Nucleus accumbens (tissue), 56 donors: ENCODE measurements around the gene SPOCK2.
"Not testable (repeated sequence)": the region's sequence is repeated elsewhere in the genome, so short reads cannot be mapped to it uniquely, and the experiment has no call there.

Experiments used
- DNase-seq, 56 donors: peaks; one replicate each; lab custom pipeline; 2025; lab: John Stamatoyannopoulos, UW

Gene SPOCK2

GRCh38 chr10:72087969-72088888 is at the start of gene SPOCK2:
Gene SPOCK2 (minus strand): TSS chr10:72088551. CDS start chr10:72088328, 223 bp downstream.
- peak in 34 of 56 donors; percentile 29 to 81 (median 56) for DNase-seq

DNA sequence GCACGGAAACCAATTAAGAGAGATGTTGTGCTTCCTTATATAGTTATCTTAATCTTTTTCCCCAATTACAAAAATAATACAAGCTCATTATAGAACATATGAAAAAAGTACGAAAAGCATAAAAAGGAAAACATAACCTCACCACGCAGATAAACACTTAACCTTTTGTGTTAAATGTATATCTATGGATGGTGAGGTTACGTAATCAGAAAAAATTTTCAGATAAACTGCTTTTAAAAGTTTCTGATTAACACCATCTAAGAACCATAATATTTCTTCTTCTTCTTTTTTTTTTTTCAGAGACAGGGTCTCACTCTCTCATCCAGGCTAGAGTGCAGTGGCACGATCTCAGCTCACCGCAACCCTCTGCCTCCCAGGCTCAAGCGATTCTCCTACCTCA is 49.2 kb upstream of the SPOCK2 start:
- DNase-seq = no peak

DNA sequence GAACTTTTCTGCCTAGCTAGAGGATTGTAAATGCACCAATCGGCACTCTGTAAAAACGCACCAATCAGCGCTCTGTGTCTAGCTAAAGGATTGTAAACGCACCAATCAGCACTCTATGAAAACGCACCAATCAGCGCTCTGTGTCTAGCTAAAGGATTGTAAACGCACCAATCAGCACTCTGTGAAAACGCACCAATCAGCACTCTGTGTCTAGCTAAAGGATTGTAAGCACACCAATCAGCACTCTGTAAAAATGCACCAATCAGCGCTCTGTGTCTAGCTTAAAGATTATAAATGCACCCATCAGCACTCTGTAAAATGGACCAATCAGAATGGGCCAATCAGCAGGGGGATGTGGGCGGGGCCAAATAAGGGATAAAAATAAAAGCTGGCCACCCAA is 47.9 kb upstream of the SPOCK2 start:
- DNase-seq = not testable (repeated sequence)

DNA sequence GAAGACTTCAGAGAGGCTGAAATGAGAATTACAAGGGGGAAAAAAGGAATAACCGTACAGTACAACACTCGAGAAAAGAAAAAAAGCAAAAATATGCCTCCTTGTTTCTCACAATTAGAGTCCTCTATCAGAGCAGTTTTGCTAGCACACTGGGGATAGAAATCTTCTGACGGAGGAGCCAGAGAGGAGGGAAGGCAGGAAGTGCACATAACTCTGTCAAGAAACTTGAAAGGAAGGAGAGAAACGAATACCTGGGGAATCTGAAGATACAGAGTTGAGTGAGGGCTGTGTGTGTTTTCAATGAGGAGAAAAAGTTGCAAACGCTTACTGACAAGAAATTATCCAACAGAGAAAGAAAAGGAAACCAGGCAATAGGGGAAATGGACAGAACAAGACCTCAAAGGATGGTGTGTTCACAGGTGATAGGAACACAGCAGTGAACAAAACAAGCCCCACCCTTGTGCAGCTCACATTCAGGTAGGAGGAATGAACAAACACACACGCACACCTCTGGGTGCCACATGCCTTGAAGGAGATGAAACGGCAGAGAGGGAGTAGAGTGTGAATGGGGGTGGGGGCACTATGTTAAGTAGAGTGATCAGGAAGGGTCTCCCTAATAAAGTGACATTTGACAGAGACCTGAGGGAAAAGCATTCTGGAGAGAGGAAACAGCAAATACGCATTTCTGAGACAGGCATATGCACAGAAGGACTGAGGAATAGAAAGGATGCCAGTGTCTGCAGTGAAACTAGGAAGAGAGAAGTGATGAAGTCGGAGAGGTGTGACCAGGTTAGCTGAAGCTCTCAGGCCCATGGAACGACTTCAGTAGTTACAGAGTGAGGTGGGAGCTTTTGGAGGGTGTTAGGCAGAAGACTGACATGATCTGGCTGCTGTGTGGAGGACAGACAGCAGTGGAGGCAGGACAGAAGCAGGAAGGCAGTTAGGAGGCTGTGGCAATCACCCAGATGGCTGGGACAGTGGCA is 46.7 kb upstream of the SPOCK2 start:
- no peak for DNase-seq

GRCh38 chr10:72133517-72133916 is 45.2 kb upstream of the SPOCK2 start:
- DNase-seq = no peak

DNA sequence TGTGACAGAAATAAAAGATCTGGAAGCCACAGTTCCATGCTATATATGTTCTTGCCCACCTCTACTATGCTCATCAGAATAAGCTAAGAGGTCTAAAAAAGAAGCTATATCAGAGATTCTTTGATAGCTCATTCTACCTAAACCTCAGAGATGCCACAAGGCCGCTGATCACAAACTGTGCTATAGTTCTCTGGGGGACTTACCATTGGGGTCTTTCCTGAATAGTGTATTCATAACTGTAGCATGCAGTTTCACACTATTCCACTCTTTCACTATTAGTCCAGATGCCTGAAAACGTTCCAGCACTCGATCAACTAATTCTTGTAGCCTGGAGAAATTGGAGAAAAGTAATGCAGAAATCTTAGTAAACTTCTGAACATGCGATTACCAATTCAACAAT is 44.5 kb upstream of the SPOCK2 start:
- no peak for DNase-seq

DNA sequence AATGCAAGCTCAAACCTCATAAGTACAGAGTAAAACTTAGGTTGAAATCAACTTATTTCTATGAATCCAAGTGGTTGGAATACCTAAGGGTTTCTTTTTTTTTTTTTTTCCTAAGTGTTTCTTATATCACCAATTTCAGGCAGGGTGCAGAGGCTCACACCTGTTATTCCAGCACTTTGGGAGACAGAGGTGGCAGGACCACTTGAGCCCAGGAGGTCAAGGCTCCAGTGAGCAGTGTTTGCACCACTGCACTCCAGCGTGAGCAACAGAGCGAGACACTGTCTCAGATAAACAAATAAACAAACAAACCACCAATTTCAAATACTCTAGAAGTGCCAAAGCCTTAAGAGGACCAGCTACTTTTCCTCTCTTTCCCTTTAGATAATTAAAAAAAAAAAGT is 39.2 kb upstream of the SPOCK2 start:
- no peak for DNase-seq

- DNase-seq = no peak
These were observed 38.5 kb upstream of the SPOCK2 start for GRCh38 chr10:72126872-72127232.

DNA sequence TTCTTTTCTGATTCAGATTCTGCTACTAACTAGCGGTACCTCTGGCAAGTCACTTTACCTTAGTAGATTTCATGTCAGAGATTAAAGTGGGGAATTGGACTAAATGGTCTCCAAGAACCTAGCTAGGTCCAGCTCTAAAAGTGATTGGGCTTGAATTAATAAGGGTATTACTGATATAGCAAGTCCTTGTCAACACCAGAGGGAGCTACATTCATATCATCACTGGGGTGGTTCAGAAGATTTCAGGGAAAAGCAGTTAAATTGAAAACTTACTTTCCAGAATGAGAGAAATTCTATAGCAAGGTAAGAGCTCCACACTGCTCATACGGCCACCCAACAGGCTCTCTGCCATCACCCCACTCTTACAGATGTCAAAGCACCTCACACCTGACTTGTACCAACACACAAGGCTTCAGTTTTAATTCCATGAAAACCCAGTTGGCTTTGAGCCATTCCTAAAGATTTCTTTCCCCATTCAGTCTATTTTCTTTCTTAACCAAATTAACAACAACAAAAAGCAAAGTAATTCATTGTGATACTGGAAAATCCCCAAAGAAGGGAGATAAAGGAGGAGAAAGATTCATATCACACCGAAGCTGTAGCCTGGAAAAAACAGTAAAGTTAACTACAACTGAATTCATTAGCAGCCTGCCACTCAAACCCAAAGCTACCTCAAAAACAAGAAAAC is 38.0 kb upstream of the SPOCK2 start:
- DNase-seq = no peak

GRCh38 chr10:72124989-72125388 is 36.6 kb upstream of the SPOCK2 start:
- peak in 1 of 56 donors; percentile 23 for DNase-seq

GRCh38 chr10:72124381-72124780 is 36.0 kb upstream of the SPOCK2 start:
- DNase-seq = no peak

DNA sequence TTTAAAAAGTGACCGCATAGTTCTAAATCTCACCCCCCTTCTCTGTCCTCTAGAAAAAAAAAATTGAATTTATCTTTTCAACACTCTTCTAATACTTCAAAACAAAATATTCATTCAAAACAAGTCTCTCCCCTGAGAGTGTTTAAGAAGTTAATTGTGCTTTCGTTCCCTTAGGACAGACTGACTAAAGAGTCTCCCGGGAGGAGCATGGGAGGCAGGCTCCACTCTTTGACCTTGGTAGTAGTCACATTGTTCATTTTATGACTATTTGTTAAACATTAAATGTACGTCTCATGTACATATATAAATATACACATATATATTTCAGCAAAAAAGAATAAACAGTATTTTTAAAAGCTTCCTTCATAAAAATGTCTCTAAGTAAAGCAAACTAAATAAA is 35.3 kb upstream of the SPOCK2 start:
- no peak for DNase-seq

GRCh38 chr10:72122221-72122620 is 33.9 kb upstream of the SPOCK2 start:
- no peak for DNase-seq

DNA sequence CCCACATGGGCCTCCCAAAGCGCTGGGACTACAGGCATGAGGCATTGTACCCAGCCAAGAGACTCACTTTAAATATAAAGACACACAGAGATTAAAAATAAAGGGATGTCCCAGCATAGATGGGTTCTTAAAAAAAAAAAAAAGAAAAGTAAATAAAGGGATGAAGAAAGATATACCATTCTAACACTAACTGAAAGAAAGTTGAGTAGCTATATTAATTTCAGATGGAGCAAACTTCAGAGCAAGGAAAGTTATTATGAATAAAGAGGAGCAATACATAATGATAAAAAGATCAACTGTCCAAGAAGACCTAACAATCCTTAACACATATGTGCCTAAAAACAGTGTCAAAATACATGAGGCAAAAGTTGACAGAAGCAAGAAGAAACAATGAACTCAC is 33.0 kb upstream of the SPOCK2 start:
- no peak for DNase-seq

DNA sequence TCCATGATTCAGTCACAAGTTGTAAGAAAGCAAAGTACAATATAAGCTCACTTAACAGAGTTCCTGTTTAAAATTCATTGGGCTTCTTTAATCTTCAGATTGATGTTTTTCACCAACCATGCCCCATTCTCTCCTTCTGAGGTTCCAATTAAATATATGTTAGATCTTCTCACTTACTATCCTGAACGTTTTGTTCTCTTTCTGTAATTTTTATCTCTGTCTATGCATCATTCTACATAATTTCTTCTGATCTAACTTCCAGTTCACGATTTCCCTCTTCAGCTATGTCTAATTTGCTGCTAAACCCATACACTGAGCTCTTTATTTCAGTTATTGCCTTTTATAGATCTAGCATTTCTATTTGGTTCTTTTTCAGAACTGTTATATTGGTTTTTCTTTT is 28.0 kb upstream of the SPOCK2 start:
- DNase-seq = no peak

DNA sequence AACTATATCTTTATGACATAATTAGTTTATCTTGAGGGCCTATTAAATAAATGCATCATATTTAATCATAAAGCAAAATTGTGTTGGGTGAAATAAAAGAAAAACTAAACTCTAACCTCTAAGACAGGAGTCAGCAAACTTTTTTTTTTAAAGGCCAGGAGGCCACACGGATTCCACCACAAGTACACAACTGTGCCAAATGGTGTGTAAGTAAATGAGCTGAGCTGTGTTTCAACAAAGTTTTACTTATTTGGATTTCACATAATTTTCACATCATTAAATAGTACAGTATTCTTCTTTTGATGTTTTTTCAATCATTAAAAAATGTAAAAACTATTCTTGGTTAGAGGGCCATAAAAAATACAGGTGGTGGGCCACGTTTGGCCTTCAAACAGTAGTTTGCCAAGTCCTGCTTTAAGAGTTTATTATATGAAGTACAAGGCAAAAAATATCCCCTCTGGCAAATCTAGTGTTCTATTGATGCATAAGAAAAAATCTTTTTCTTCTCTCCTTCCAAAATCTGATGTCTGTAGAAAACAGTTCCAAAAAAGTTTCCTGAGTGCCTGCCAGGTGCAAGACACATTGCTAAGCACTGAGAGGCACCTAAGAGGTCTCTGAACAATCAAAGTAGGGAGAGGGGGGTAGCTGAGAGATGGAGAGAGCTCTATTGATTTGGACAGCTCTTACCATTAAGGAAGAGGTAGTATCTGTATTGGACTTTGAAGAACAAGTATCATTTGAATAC is 26.5 kb upstream of the SPOCK2 start:
- DNase-seq = no peak

DNA sequence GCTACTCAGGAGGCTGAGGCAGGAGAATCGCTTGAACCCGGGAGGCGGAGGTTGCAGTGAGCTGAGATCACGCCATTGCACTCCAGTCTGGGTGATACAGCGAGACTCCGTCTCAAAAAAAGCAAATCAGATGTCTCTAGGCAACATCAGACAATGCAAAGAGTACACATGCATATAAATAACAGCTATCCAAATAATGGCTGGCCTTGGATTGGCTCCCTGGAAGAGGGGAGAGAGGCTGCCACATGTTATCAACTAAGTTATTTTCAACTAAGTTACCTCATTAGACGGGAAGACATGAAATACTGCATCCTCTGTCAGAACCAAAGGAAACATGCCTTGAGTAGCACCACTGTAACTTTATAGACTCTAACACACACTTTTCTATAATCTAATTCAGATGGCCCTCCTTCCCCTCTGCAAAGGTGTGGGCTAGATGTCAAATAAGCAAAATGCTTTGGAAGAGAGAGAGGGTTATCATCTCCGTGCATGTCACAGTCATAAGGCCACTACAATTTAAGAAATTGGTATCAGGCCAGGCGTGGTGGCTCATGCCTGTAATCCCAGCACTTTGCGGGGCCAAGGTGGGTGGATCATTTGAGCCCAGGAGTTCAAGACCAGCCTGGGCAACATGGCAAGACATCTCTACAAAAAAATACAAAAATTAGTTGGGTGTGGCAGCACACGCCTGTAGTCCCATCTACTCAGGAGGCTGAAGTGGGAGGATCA is 22.5 kb upstream of the SPOCK2 start:
- no peak for DNase-seq

DNA sequence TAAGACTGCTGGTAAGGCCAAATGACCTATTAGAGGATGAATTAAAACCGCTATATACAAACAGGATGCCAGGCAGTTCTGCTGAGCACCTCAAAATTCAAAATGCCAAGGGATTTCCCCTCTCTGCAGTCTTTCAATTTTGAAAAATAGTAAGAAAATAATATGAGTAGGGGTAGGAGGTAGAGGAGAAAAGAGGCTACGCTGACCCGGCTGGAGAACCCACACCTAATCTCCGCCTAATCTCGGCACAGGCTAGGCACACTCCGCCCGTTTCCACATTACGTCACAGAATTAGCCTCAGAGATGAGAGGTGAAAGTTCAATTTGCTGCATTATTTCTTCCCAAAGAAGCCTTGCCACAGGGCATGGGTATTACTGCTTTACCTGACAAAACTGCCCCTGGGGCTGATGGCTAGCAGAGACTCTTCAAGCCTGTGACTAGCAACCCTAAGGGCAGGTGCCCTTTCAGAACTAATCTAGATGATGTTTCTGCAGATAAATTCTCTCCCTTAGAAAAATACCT is 21.3 kb upstream of the SPOCK2 start:
- DNase-seq = no peak
